GM21825 (cell line): Measurements from ENCODE around the gene SCAI.
"Not testable (repeated sequence)": the region's sequence is repeated elsewhere in the genome, so short reads cannot be mapped to it uniquely, and the experiment has no call there.

Experiments used
- ATAC-seq: cut with Tn5 transposase; IDR thresholded peaks from one replicate; pipeline ENCODE4 v1.9.1; 2021; ENCODE audit warnings: mild to moderate bottlenecking, moderate library complexity; ENCODE audit not compliant: unreplicated experiment

The SCAI gene

GRCh38 chr9:125143377-125144090 lies at the start of gene SCAI:
Gene SCAI (minus strand): TSS chr9:125143528. CDS start chr9:125143437, 91 bp downstream.
- ATAC-seq, result peak; percentile 98

GRCh38 chr9:125190361-125190801 lies 47.1 kb upstream of the SCAI start:
- no peak for ATAC-seq

- peak; percentile 95 for ATAC-seq
Measured at GRCh38 chr9:125189361-125190289, 46.3 kb upstream of the SCAI start, which contains the start of gene PPP6C. Gene PPP6C (minus strand): TSS chr9:125189803. CDS start chr9:125189718, 85 bp downstream.

- ATAC-seq, result peak; percentile 24
Measured at GRCh38 chr9:125189011-125189360, 45.7 kb upstream of the SCAI start.

GRCh38 chr9:125183561-125183960 lies 40.2 kb upstream of the SCAI start:
- no peak for ATAC-seq

- no peak for ATAC-seq
Measured at GRCh38 chr9:125183054-125183453, 39.7 kb upstream of the SCAI start.

- ATAC-seq, result not testable (repeated sequence)
Measured at GRCh38 chr9:125181756-125182155, 38.4 kb upstream of the SCAI start.

- ATAC-seq, result no peak
Measured at GRCh38 chr9:125180876-125181275, 37.5 kb upstream of the SCAI start.

- ATAC-seq, result not testable (repeated sequence)
Measured at GRCh38 chr9:125179776-125180175, 36.4 kb upstream of the SCAI start.

- ATAC-seq, result no peak
Measured at GRCh38 chr9:125177888-125178287, 34.6 kb upstream of the SCAI start.

GRCh38 chr9:125176636-125177035 lies 33.3 kb upstream of the SCAI start:
- ATAC-seq, result no peak

GRCh38 chr9:125172031-125172755 lies 28.9 kb upstream of the SCAI start:
- no peak for ATAC-seq

GRCh38 chr9:125169895-125170294 lies 26.6 kb upstream of the SCAI start:
- no peak for ATAC-seq

- ATAC-seq, result no peak
Measured at GRCh38 chr9:125166762-125167161, 23.4 kb upstream of the SCAI start.

- not testable (repeated sequence) for ATAC-seq
Measured at GRCh38 chr9:125162891-125163290, 19.6 kb upstream of the SCAI start.

- no peak for ATAC-seq
Measured at GRCh38 chr9:125161284-125161918, 18.1 kb upstream of the SCAI start.

GRCh38 chr9:125160750-125161149 lies 17.4 kb upstream of the SCAI start:
- ATAC-seq, result no peak

GRCh38 chr9:125156551-125156950 lies 13.2 kb upstream of the SCAI start:
- no peak for ATAC-seq

GRCh38 chr9:125153712-125154367 lies 10.5 kb upstream of the SCAI start:
- no peak for ATAC-seq

GRCh38 chr9:125151730-125152129 lies 8.4 kb upstream of the SCAI start:
- ATAC-seq, result no peak
